ENCODE measurements around the gene ADAM15. TPM values are rescaled to one million over a fixed set of nuclear protein-coding genes. Genes with fewer than 3 reads are reported as not detected.

The ADAM15 gene
- total and polyA plus RNA-seq, 2 donors (not counting 3 experiments of a cell fraction or from before 2014, with no cell fraction given): 295 to 299 TPM

GRCh38 chr1:155023627-155024026 is 27.5 kb upstream of the ADAM15 start:
- no TSS peak for BruUV-seq (replicated peaks)
- DNase-seq (ENCODE audit: low read depth, low spot score): no peak
- FAIRE-seq: no peak

More at GRCh38 chr1:155023627-155024026, 27.5 kb upstream of the ADAM15 start:
- dilution Hi-C loops (cut with MboI; ENCODE audit: extremely low pct_ligation_motif_present, low sequenced_read_pairs): no loop called here
- TF ChIP-seq POLR2A (IDR thresholded peaks at IDR 0.05; ENCODE audit: low read depth, low read length) (no peak), MYC (IDR thresholded peaks at IDR 0.05; ENCODE audit: low read depth, low read length) (no peak), JUN (IDR thresholded peaks at IDR 0.05; ENCODE audit: borderline replicate concordance, insufficient read depth, insufficient read length, low read depth) (no peak), GATA2 (IDR thresholded peaks at IDR 0.05; ENCODE audit: insufficient read depth, insufficient read length, low read depth, low read length) (no peak), MAX (IDR thresholded peaks at IDR 0.05; ENCODE audit: insufficient read depth, insufficient read length) (no peak), POLR2AphosphoS5 (IDR thresholded peaks at IDR 0.05; ENCODE audit: insufficient read depth, low read depth, low read length) (no peak), EZH2 (IDR thresholded peaks at IDR 0.05; ENCODE audit: borderline replicate concordance, low read depth, low read length, severe bottlenecking) (no peak), FOS (IDR thresholded peaks at IDR 0.05; ENCODE audit: borderline replicate concordance, insufficient read depth, low read length) (no peak)
- TF ChIP-seq, protein P1, sequence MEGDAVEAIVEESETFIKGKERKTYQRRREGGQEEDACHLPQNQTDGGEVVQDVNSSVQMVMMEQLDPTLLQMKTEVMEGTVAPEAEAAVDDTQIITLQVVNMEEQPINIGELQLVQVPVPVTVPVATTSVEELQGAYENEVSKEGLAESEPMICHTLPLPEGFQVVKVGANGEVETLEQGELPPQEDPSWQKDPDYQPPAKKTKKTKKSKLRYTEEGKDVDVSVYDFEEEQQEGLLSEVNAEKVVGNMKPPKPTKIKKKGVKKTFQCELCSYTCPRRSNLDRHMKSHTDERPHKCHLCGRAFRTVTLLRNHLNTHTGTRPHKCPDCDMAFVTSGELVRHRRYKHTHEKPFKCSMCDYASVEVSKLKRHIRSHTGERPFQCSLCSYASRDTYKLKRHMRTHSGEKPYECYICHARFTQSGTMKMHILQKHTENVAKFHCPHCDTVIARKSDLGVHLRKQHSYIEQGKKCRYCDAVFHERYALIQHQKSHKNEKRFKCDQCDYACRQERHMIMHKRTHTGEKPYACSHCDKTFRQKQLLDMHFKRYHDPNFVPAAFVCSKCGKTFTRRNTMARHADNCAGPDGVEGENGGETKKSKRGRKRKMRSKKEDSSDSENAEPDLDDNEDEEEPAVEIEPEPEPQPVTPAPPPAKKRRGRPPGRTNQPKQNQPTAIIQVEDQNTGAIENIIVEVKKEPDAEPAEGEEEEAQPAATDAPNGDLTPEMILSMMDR (IDR thresholded peaks at IDR 0.05; ENCODE audit: extremely low read depth in 1 of 2, insufficient read depth in 1 of 2, low read depth in 1 of 2, low read length in 2 of 2): no peak
- H2AFZ ChIP-seq (ENCODE audit: low read depth, low read length): no peak overlapping the region
- no peak overlapping the region for H3K27ac ChIP-seq (ENCODE audit: insufficient read depth, low read depth, low read length)
- H3K27me3 ChIP-seq (ENCODE audit: control insufficient read depth in 2 of 2, insufficient read depth in 2 of 2, low read length in 2 of 2): no peaks in the 10 kb centered on the region
- H3K36me3 ChIP-seq (ENCODE audit: control insufficient read depth in 2 of 2, extremely low read depth in 1 of 2, insufficient read depth in 2 of 2, low read length in 2 of 2): no peaks in the 10 kb centered on the region
- intact Hi-C loops (cut with micrococcal nuclease): no loop called here
- H3K79me2 ChIP-seq (ENCODE audit: control insufficient read depth, insufficient read depth, low read length): no peaks in the 10 kb centered on the region
- H3K4me2 ChIP-seq (ENCODE audit: insufficient read depth, low read length): no peak overlapping the region
- no peaks in the 10 kb centered on the region for H4K20me1 ChIP-seq (replicated peaks; ENCODE audit: control insufficient read depth, extremely low read depth, insufficient read depth, low read length)
- no peaks in the 10 kb centered on the region for H3K9me1 ChIP-seq (replicated peaks; ENCODE audit: control insufficient read depth, extremely low read depth, insufficient read depth, low read length)
- no peaks in the 10 kb centered on the region for H3K9me3 ChIP-seq (replicated peaks; ENCODE audit: control insufficient read depth, insufficient read depth, low read length)
- CTCF ChIA-PET: interaction anchor here (0.7 to 2.5 kb wide), 5 partner anchors 17 to 80 kb away, joined by 3 to 7 read pairs (median 4); partner anchors contain the start of gene ADAM15
- H3K4me3 ChIP-seq (replicated peaks in 1 of 3; ENCODE audit: insufficient read depth in 1 of 3, low read depth in 1 of 3, low read length in 3 of 3): no peak overlapping the region
- POLR2A ChIA-PET: no interaction called here
- H3K9ac ChIP-seq (replicated peaks; ENCODE audit: extremely low read depth, insufficient read depth, low read length): no peak overlapping the region
- no peaks in the 10 kb centered on the region for H3K4me1 ChIP-seq (ENCODE audit: control insufficient read depth, extremely low read depth, insufficient read depth, low read length)

Data from endothelial cell of umbilical vein (primary cell).